Measurements from ENCODE around the gene ATP13A2. TPM values are rescaled to one million over a fixed set of nuclear protein-coding genes. Genes with fewer than 3 reads are reported as not detected.
A peak's percentile ranks its signal among the peaks of the same experiment; 100 is the strongest.

The ATP13A2 gene
- total RNA-seq, 1 experiment from 2014 or later: 48.4 TPM

- Histone ChIP-seq H2AFZ (ENCODE audit: low read length) (peak within 1 kb of the TSS; percentile 13; the same call in 1 of the 2 replicates), H3F3A (ENCODE audit: low read length, unreplicated experiment) (no peaks in the 10 kb centered on the region), H3K4me3 (ENCODE audit: low read length) (no peak within 1 kb of the TSS), H3K79me2 (ENCODE audit: low read length) (no peaks in the 10 kb centered on the region), H3K27ac (ENCODE audit: low read length) (peak within 1 kb of the TSS; percentile 93), H3K9me2 (replicated peaks; ENCODE audit: low read length) (no peaks in the 10 kb centered on the region), H3K9me3 (ENCODE audit: low read length) (no peaks in the 10 kb centered on the region), H3K27me3 (ENCODE audit: low read length) (no peaks in the 10 kb centered on the region), H3K9ac (ENCODE audit: low read length) (peak within 1 kb of the TSS; percentile 70), H3K4me2 (ENCODE audit: low read length) (peak within 1 kb of the TSS; percentile 61), H3K4me1 (ENCODE audit: insufficient read depth, low read length) (peaks cover 45% of the 10 kb centered on the region), H4K20me1 (ENCODE audit: low read length) (no peaks in the 10 kb centered on the region), H3K36me3 (ENCODE audit: low read depth, low read length) (no peaks in the 10 kb centered on the region)
- ATAC-seq (peak; percentile 3; the same call in 1 of the 2 replicates), DNase-seq (no peak)
- TF ChIP-seq EZH2phosphoT487 (IDR thresholded peaks at IDR 0.05; ENCODE audit: borderline replicate concordance, low read length): no peak
- TF ChIP-seq EZH2 (IDR thresholded peaks at IDR 0.05; ENCODE audit: low read length, unreplicated experiment): no peak
- no peak for TF ChIP-seq CTCF (conservative IDR thresholded peaks at IDR 0.05; ENCODE audit: low read depth, low read length)
- CTCF ChIA-PET: no interaction called here
- POLR2A ChIA-PET (ENCODE audit: unreplicated experiment): no interaction called here
- no TSS peak for BruUV-seq (replicated peaks)
- intact Hi-C loops (cut with micrococcal nuclease): no loop called here
These were observed 31.1 kb downstream of the ATP13A2 start, which contains the start of gene MFAP2 for GRCh38 chr1:16980473-16981268. Gene MFAP2 (minus strand): TSS chr1:16980620. CDS start chr1:16978273, 2,347 bp downstream.

- Histone ChIP-seq H3K27me3 (ENCODE audit: low read length) (no peaks in the 10 kb centered on the region), H3F3A (ENCODE audit: low read length, unreplicated experiment) (no peaks in the 10 kb centered on the region), H3K27ac (ENCODE audit: low read length) (no peak overlapping the region), H3K4me3 (ENCODE audit: low read length) (no peak overlapping the region), H2AFZ (ENCODE audit: low read length) (no peak overlapping the region), H3K4me1 (ENCODE audit: insufficient read depth, low read length) (peaks cover 39% of the 10 kb centered on the region), H3K4me2 (ENCODE audit: low read length) (no peak overlapping the region), H4K20me1 (ENCODE audit: low read length) (no peaks in the 10 kb centered on the region), H3K36me3 (ENCODE audit: low read depth, low read length) (no peaks in the 10 kb centered on the region), H3K9me2 (replicated peaks; ENCODE audit: low read length) (no peaks in the 10 kb centered on the region), H3K9me3 (ENCODE audit: low read length) (no peaks in the 10 kb centered on the region), H3K79me2 (ENCODE audit: low read length) (no peaks in the 10 kb centered on the region), H3K9ac (ENCODE audit: low read length) (no peak overlapping the region)
- intact Hi-C loops (cut with micrococcal nuclease): no loop called here
- DNase-seq: no peak
- POLR2A ChIA-PET (ENCODE audit: unreplicated experiment): no interaction called here
- no TSS peak for BruUV-seq (replicated peaks)
- TF ChIP-seq CTCF (conservative IDR thresholded peaks at IDR 0.05; ENCODE audit: low read depth, low read length): no peak
- no peak for TF ChIP-seq EZH2phosphoT487 (IDR thresholded peaks at IDR 0.05; ENCODE audit: borderline replicate concordance, low read length)
- CTCF ChIA-PET: no interaction called here
- ATAC-seq: no peak
These were observed 32.0 kb downstream of the ATP13A2 start for GRCh38 chr1:16979475-16980327.
